Hepatocyte (in vitro differentiated cells): ENCODE measurements around the gene NPDC1.

Experiments
- CTCF ChIP-seq: fragments of 200-600 bp; sonication (generic); IDR thresholded peaks from 2 replicates; pipeline ENCODE4 v1.5.1; 2016; ENCODE audit warnings: antibody characterized with exemption, mild to moderate bottlenecking; ENCODE audit not compliant: poor library complexity
- EZH2 ChIP-seq: fragments of 200-600 bp; sonication (generic); IDR thresholded peaks from 2 replicates; pipeline ENCODE4 v1.6.1; 2016; ENCODE audit warnings: antibody characterized with exemption, mild to moderate bottlenecking, borderline replicate concordance

- TF ChIP-seq CTCF = peak; percentile 50
- TF ChIP-seq EZH2 = no peak
These were observed 3.8 kb upstream of the NPDC1 start for GRCh38 chr9:137049544-137050449.
